OCI-LY3 (cell line): ENCODE data around the gene PARD3.

Experiments
- H2AFZ ChIP-seq: fragments of 200-600, 300-600 bp; shearing (Covaris generic); 2 replicates; pipeline ENCODE4 v1.6.0; 2014; ENCODE audit warnings: antibody characterized with exemption, low read depth, low read length
- H3K27ac ChIP-seq: fragments of 200-600, 300-600 bp; sonication (generic); 2 replicates; pipeline ENCODE4 v1.5.1; 2014; ENCODE audit warnings: mild to moderate bottlenecking, low read length, moderate library complexity, mixed read lengths
- H3K27me3 ChIP-seq: fragments of 200-600, 300-600 bp; sonication (generic); 2 replicates; pipeline ENCODE4 v1.6.1; 2014; ENCODE audit warnings: low read depth, low read length, mixed read lengths
- H3K36me3 ChIP-seq: fragments of 200-600, 300-600 bp; sonication (generic); replicated peaks from 2 replicates; pipeline ENCODE3; 2014; ENCODE audit warnings: low read depth, low read length, mixed read lengths
- H3K4me1 ChIP-seq: fragments of 300-600, 200-600 bp; sonication (generic); 2 replicates; pipeline ENCODE4 v1.6.1; 2014; ENCODE audit warnings: low read length, mixed read lengths
- H3K4me2 ChIP-seq: fragments of 200-600, 300-600 bp; sonication (generic); 2 replicates; pipeline ENCODE4 v1.6.1; 2014; ENCODE audit warnings: low read length, mixed read lengths
- H3K4me3 ChIP-seq: fragments of 300-600, 200-600 bp; sonication (generic); 2 replicates; pipeline ENCODE4 v1.5.1; 2014; ENCODE audit warnings: antibody characterized with exemption, mild to moderate bottlenecking, low read length, moderate library complexity
- H3K79me2 ChIP-seq: fragments of 300-600, 200-600 bp; shearing (Covaris generic); 2 replicates; pipeline ENCODE4 v1.6.1; 2014; ENCODE audit warnings: mild to moderate bottlenecking, low read length, mixed read lengths
- H3K9ac ChIP-seq: fragments of 300-600, 200-600 bp; shearing (Covaris generic); 2 replicates; pipeline ENCODE4 v1.6.0; 2014; ENCODE audit warnings: mild to moderate bottlenecking, low read length, moderate library complexity
- H3K9me3 ChIP-seq: fragments of 200-600, 300-600 bp; shearing (Covaris generic); 2 replicates; pipeline ENCODE4 v1.6.1; 2014; ENCODE audit warnings: low read length, mixed read lengths; ENCODE audit not compliant: insufficient read depth
- H4K20me1 ChIP-seq: fragments of 200-600, 300-600 bp; sonication (generic); 2 replicates; pipeline ENCODE4 v1.6.1; 2016; ENCODE audit warnings: low read length, mixed read lengths; ENCODE audit not compliant: insufficient read depth
- EZH2phosphoT487 ChIP-seq: fragments of 200-600 bp; shearing (Covaris generic); IDR thresholded peaks from 2 replicates; pipeline ENCODE4 v1.6.1; 2018; ENCODE audit warnings: antibody characterized with exemption, mixed run types, low read depth
- TF ChIP-seq, protein P1 (sequence below): fragments of 200-600, 300-600 bp; sonication (generic); IDR thresholded peaks from 2 replicates; pipeline ENCODE4 v1.5.1; 2014; ENCODE audit warnings: antibody characterized with exemption, low read length, low read depth

Gene PARD3

GRCh38 chr10:34079702-34080484 lies 735.2 kb downstream of the PARD3 start:
- Histone ChIP-seq H4K20me1 (no peaks in the 10 kb centered on the region), H3K4me2 (no peak overlapping the region), H3K27ac (no peak overlapping the region), H3K4me1 (no peaks in the 10 kb centered on the region), H3K79me2 (no peaks in the 10 kb centered on the region), H3K27me3 (no peaks in the 10 kb centered on the region), H2AFZ (no peak overlapping the region), H3K4me3 (no peak overlapping the region), H3K9ac (no peak overlapping the region), H3K36me3 (no peaks in the 10 kb centered on the region), H3K9me3 (no peaks in the 10 kb centered on the region)
- TF ChIP-seq, protein P1, sequence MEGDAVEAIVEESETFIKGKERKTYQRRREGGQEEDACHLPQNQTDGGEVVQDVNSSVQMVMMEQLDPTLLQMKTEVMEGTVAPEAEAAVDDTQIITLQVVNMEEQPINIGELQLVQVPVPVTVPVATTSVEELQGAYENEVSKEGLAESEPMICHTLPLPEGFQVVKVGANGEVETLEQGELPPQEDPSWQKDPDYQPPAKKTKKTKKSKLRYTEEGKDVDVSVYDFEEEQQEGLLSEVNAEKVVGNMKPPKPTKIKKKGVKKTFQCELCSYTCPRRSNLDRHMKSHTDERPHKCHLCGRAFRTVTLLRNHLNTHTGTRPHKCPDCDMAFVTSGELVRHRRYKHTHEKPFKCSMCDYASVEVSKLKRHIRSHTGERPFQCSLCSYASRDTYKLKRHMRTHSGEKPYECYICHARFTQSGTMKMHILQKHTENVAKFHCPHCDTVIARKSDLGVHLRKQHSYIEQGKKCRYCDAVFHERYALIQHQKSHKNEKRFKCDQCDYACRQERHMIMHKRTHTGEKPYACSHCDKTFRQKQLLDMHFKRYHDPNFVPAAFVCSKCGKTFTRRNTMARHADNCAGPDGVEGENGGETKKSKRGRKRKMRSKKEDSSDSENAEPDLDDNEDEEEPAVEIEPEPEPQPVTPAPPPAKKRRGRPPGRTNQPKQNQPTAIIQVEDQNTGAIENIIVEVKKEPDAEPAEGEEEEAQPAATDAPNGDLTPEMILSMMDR = no peak
- TF ChIP-seq EZH2phosphoT487 = no peak

DNA sequence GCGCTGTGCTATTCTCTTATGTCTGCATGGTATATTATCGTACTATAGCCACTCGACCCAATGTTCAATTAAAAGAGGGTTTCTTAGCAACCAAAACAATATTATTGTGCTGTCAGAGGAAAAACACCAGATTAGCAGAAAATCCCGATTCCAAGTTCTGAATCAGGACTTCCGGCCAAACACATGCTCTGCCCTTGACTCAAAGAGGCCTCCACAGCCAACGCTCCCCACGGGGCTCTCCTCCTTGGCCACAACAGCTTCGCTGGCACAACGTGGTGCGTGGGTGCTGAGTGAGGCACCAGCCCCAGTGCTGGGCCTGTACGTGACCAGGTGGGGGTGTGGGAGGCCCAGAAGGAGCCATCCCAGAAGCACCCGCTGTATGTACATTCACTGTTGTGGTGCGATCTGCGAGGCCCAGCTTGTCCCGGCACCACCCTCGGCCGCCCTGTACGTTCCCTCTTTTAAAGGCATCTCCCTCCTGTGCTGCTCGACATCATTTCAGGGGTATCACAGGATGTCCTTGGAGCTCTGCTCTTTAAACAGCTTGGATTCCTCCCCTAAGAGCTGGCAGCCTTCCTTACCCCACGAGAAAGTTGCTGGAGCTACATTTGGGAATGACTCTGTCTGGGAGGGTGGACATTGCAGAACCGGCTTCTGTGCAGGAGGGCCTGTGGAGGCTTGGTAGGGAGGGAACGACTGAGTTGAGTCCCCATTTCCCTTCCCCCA lies 736.2 kb downstream of the PARD3 start:
- Histone ChIP-seq H4K20me1 (no peaks in the 10 kb centered on the region), H3K27me3 (no peaks in the 10 kb centered on the region), H3K27ac (no peak overlapping the region), H3K9me3 (no peaks in the 10 kb centered on the region), H3K4me1 (no peaks in the 10 kb centered on the region), H3K79me2 (no peaks in the 10 kb centered on the region), H3K9ac (no peak overlapping the region), H2AFZ (no peak overlapping the region), H3K36me3 (no peaks in the 10 kb centered on the region), H3K4me3 (no peak overlapping the region), H3K4me2 (no peak overlapping the region)
- no peak for TF ChIP-seq EZH2phosphoT487
- TF ChIP-seq, protein P1 = no peak

GRCh38 chr10:34078017-34078744 lies 736.9 kb downstream of the PARD3 start:
- Histone ChIP-seq H3K4me1 (no peaks in the 10 kb centered on the region), H3K9ac (no peak overlapping the region), H3K36me3 (no peaks in the 10 kb centered on the region), H3K27ac (no peak overlapping the region), H3K9me3 (no peaks in the 10 kb centered on the region), H3K27me3 (no peaks in the 10 kb centered on the region), H4K20me1 (no peaks in the 10 kb centered on the region), H3K4me3 (no peak overlapping the region), H3K79me2 (no peaks in the 10 kb centered on the region), H3K4me2 (no peak overlapping the region), H2AFZ (no peak overlapping the region)
- TF ChIP-seq EZH2phosphoT487 = no peak
- TF ChIP-seq, protein P1 = no peak

DNA sequence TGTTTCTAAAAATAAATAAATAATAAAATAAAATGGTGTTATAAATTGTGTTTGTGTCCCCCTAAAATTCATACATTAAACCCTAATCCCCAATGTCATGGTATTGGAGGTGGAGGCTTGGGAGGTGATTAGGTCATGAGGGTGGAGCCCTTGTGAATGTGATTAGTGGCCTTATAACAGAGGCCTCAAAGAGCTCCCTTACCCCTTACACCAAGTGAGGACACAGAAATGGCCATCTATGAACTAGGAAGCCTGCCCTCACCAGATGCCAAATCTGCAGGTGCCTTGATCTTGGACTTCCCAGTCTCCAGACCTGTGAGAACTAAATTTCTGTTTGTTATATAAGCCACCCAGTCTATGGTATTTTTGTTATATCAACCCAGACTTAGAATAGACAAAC lies 738.7 kb downstream of the PARD3 start:
- Histone ChIP-seq H3K27ac (no peak overlapping the region), H3K4me1 (no peaks in the 10 kb centered on the region), H3K27me3 (no peaks in the 10 kb centered on the region), H3K9ac (no peak overlapping the region), H3K79me2 (no peaks in the 10 kb centered on the region), H3K4me3 (no peak overlapping the region), H4K20me1 (no peaks in the 10 kb centered on the region), H2AFZ (no peak overlapping the region), H3K9me3 (no peaks in the 10 kb centered on the region), H3K36me3 (no peaks in the 10 kb centered on the region), H3K4me2 (no peak overlapping the region)
- no peak for TF ChIP-seq EZH2phosphoT487
- TF ChIP-seq, protein P1 = no peak
